ENCODE results near the gene UNC119B. TPM values are rescaled to one million over a fixed set of nuclear protein-coding genes. Genes with fewer than 3 reads are reported as not detected.

The UNC119B gene
- total RNA-seq, 1 donor from 2014 or later, result 11.5 TPM

DNA sequence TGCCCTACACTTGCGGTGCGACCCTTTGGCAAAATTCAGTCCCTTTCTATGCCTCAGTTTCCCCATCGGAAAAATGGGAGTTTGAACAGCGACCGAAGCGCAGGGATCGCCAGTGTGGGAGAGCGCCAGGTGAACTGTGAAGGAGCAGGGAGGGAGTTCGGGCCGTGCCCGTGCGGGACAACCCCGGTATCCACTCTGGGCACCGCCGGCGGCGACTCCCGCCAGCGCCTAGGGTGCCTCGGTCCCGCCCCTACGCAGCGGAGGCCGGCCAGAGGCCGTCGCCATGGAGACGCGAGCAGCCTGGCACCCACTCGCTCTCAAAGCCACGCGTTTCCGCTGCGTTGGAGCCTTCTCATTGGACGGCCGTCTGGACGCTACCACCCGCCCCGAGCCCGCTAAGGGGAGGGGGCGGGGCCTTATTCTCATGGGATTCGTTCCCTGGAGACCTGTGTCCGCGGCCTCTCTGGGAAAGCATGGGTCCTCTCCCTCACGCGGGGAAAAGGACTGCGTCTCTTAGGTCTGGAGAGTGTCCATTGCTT is 24.0 kb upstream of the UNC119B start:
- H3K27me3 ChIP-seq (ENCODE audit: low read depth), result no peaks in the 10 kb centered on the region
- H3K4me3 ChIP-seq, result peak overlapping the region; percentile 97
- intact Hi-C loops (cut with micrococcal nuclease), result no loop called here
- peak overlapping the region; percentile 98 for H3K27ac ChIP-seq (replicated peaks)
- TF ChIP-seq, protein P1, sequence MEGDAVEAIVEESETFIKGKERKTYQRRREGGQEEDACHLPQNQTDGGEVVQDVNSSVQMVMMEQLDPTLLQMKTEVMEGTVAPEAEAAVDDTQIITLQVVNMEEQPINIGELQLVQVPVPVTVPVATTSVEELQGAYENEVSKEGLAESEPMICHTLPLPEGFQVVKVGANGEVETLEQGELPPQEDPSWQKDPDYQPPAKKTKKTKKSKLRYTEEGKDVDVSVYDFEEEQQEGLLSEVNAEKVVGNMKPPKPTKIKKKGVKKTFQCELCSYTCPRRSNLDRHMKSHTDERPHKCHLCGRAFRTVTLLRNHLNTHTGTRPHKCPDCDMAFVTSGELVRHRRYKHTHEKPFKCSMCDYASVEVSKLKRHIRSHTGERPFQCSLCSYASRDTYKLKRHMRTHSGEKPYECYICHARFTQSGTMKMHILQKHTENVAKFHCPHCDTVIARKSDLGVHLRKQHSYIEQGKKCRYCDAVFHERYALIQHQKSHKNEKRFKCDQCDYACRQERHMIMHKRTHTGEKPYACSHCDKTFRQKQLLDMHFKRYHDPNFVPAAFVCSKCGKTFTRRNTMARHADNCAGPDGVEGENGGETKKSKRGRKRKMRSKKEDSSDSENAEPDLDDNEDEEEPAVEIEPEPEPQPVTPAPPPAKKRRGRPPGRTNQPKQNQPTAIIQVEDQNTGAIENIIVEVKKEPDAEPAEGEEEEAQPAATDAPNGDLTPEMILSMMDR (IDR thresholded peaks at IDR 0.05; ENCODE audit: borderline replicate concordance), result no peak
- H3K36me3 ChIP-seq, result no peaks in the 10 kb centered on the region
- DNase-seq, result peak; percentile 98
- peaks cover 57% of the 10 kb centered on the region for H3K4me1 ChIP-seq
- no peaks in the 10 kb centered on the region for H3K9me3 ChIP-seq (replicated peaks)

DNA sequence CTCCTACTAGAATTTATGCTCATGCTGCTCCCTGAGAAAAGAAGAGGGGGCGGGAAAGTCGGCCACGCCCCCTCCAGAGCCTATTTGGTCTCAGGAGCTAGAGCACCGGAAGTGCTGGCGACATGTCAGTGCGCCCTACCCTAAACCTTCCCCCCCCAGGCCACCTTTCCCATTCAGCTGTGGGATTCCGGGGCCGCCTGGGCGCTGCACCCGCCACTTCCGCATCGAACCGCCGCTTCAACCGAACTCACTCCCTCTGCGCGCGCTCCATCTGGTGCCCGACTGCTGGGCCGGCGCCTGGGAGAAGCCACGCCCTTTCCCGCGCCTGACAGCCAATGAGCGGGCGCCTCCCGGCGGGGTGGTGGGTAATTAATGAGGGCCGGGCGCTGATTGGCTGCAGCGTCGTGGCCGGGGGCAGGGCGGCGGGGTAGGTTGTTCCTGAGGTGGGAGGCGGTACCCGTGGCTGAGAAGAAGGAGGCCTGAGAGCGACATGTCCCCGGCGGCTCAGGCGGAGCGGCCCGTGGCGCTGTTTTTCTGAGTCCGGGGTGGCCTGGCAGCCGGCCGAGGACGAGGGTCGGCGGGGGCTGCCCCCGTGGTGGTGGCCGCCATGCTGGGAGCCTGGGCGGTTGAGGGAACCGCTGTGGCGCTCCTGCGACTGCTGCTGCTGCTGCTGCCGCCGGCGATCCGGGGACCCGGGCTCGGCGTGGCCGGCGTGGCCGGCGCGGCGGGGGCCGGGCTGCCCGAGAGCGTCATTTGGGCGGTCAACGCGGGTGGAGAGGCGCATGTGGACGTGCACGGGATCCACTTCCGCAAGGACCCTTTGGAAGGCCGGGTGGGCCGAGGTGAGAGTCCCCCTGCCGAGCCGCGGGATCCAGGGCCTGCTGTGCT is 23.3 kb upstream of the UNC119B start, which contains the start of gene MLEC:
TSS of gene MLEC (plus strand) at position 460 of the 888 bp plus-strand sequence. CDS start at position 608, 148 bp downstream.
- Histone ChIP-seq H3K27me3 (ENCODE audit: low read depth) (no peaks in the 10 kb centered on the region), H3K4me1 (peaks cover 64% of the 10 kb centered on the region), H3K9me3 (replicated peaks) (no peaks in the 10 kb centered on the region), H3K4me3 (peak within 1 kb of the TSS; percentile 97), H3K27ac (replicated peaks) (peak within 1 kb of the TSS; percentile 98), H3K36me3 (no peaks in the 10 kb centered on the region)
- intact Hi-C loops (cut with micrococcal nuclease), result no loop called here
- TF ChIP-seq, protein P1 (IDR thresholded peaks at IDR 0.05; ENCODE audit: borderline replicate concordance), result peak; percentile 17
- peak; percentile 99 for DNase-seq

DNA sequence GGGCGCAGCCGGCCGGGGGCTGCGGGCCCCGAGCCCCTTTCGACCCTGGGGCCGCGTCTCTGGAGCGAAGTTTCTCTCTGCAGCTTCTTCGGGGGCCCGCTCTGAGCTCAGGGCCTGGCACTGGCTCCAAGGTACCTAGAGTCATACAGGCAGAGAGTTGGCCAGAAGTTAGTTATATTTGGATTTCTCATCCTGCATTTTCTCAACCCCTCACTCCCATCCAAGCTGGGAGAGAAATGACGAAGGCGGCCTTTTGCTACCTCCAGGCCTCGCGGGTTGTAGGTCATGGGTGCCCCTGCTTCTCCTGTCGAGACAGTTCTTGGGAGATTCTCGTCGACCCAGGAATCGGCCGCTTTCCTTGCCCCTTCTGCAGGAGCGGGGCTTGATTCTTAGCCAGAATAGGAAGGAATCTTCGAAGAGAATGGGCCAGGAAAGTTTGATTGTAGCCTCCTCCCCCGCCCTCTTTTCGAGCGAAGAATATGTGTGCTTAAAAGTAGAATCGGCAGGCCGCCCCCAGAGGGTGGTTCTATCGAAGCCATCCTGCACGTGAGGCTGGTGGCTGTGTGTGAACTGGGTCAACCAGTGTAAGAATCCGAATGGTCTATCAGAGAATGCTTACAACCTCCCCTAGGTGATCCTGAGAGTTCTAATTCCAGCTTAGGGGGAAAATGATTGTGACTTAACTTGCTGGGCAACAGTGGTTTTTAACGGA is 22.5 kb upstream of the UNC119B start:
- peak overlapping the region; percentile 97 for H3K4me3 ChIP-seq
- H3K9me3 ChIP-seq (replicated peaks), result no peaks in the 10 kb centered on the region
- H3K27ac ChIP-seq (replicated peaks), result peak overlapping the region; percentile 98
- peaks cover 72% of the 10 kb centered on the region for H3K4me1 ChIP-seq
- DNase-seq, result no peak
- intact Hi-C loops (cut with micrococcal nuclease), result no loop called here
- H3K36me3 ChIP-seq, result no peaks in the 10 kb centered on the region
- H3K27me3 ChIP-seq (ENCODE audit: low read depth), result no peaks in the 10 kb centered on the region
- TF ChIP-seq, protein P1 (IDR thresholded peaks at IDR 0.05; ENCODE audit: borderline replicate concordance), result no peak

DNA sequence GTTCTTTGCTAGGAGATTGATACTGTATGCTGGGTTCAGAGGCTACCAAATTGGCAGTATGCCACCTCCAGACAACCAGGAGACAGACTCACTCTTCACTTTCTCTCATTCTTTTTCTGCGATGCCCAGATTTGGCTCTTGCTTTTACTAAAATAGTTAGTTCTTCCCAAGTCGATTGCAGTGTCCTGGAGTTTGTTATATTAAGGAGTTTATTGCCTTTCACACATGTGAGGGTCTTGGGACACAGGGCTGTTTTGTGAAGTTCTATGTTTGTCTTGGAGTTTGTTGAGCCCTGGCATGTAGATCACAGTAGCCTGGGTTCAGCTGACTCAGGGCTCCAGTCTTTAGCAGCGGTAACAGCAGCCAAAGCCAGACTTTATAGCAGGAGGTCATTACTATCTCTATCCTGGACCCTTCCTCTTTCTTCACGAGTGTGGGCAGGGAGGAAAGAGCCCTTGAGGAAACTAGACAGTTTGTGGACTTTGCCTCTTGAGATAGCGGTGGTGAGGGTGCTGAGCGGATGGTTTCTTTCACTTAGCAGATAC is 21.7 kb upstream of the UNC119B start:
- H3K4me1 ChIP-seq, result peaks cover 81% of the 10 kb centered on the region
- H3K27ac ChIP-seq (replicated peaks), result peak overlapping the region; percentile 98
- intact Hi-C loops (cut with micrococcal nuclease), result no loop called here
- TF ChIP-seq, protein P1 (IDR thresholded peaks at IDR 0.05; ENCODE audit: borderline replicate concordance), result no peak
- no peak for DNase-seq
- no peaks in the 10 kb centered on the region for H3K36me3 ChIP-seq
- no peaks in the 10 kb centered on the region for H3K9me3 ChIP-seq (replicated peaks)
- H3K4me3 ChIP-seq, result peak overlapping the region; percentile 97
- no peaks in the 10 kb centered on the region for H3K27me3 ChIP-seq (ENCODE audit: low read depth)

DNA sequence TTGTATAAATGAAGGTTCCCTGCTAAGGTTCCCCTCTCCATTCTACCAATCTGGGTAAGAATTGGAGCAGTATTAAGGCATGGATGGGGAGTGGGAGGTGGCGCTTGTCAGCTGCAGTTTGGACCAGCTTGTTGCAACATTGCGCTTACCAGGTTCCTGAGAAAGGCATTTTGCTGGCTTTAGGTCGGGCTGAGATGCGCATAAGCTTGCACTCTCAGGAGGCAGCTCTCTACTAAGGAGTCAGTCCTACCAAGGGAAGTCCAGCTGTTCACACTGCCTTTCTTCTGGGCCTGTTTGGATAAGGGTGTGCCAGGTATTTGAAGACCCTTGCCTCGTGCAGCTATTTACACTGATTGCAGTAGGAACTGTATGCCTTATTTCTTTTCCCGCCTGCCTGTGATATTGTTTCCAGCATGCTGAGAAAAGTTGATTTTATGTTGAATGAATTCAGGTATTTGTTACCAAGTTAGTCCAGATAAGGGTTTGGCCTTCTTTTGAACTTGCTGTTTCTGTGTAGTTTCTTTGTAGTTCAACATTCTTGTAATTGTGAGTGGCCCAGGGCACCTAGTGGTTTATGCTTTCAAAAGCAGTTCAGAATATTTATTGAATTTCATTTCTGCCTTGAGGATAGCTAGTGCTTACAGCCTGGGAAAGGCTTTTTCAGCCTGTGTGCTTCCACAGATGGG is 20.7 kb upstream of the UNC119B start:
- intact Hi-C loops (cut with micrococcal nuclease), result no loop called here
- H3K27me3 ChIP-seq (ENCODE audit: low read depth), result no peaks in the 10 kb centered on the region
- peaks cover 7% of the 10 kb centered on the region for H3K36me3 ChIP-seq
- H3K4me3 ChIP-seq, result peak overlapping the region; percentile 97
- no peak for DNase-seq
- TF ChIP-seq, protein P1 (IDR thresholded peaks at IDR 0.05; ENCODE audit: borderline replicate concordance), result no peak
- peak overlapping the region; percentile 98 for H3K27ac ChIP-seq (replicated peaks)
- no peaks in the 10 kb centered on the region for H3K9me3 ChIP-seq (replicated peaks)
- peaks cover 90% of the 10 kb centered on the region for H3K4me1 ChIP-seq
